T-helper 22 cell (primary cell): Measurements from ENCODE around the gene GPC5.

ENCODE experiments used
- DNase-seq: peaks from one replicate; pipeline ENCODE4 v3.0.0-alpha.2; 2020; ENCODE audit warnings: low read depth

GPC5 gene

DNA sequence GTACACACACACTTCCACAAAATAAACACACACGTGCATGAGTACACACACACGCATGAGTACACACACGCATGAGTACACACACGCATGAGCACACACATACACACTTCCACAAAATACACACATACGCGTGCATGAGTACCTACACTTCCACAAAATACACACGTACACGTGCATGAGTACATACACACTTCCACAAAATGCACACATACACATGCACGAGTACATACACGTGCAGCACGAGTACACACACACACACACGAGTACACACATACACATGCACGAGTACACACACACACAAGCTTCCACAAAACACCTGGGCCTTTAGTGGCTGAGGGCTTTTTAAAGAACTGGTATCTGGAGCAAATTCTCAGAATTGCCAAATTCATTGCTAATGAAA lies 619.3 kb downstream of the GPC5 start:
- no peak for DNase-seq

DNA sequence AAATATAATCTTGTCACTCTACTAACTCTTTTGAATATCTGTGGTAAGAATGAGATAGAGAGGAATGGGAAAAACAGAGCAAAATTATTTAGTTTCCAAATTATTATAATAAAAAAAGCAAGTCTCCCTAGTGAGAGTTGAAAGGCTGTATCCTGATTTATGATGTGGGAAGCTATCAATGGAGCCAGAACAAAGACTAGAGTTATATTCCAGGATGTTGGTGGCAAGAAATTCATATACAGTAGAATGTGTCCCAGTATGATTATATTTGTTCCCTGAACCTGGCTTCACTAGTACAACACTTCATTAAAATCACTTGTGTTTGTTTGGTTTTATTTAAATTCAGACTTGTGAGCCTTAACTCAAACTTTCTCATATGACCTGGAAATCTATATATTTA lies 630.3 kb downstream of the GPC5 start:
- no peak for DNase-seq

DNA sequence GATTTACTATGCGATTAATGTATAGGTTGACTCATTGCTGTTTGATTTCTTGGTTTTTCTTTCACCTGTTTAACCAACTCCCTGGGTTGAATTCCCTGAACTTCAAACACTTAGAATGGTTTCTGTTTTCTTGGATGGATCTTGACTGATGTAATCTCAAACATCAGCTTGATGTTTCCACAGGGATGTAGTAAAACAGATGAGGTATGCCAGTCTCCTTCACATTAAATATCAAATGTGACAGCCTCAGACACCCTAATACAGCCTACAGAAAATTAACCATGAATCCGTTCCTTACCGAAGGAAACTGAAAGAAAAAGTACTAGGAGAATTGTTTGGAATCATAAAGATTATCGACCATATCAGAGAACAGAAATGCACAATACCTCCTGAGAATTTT lies 631.2 kb downstream of the GPC5 start:
- DNase-seq, result no peak

DNA sequence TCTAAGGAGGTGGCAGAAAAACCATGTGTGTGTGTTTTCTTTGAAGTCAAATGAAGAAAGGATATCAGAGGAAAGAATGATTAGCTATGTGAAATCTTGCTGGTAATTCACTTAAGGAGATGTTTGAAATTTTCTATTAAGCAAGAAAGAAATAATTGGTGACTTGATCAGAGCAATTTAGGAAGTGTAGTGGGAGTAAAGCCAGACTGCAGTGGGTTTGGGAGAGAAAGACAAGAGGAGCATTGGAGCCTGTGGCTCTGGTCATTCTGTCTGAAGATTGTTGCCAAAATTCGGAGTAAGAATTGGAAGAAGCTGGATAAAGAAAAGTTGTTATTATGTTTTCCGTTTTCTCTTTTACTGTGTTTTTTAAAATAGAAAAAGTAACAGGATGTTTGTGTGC lies 640.5 kb downstream of the GPC5 start:
- no peak for DNase-seq

DNA sequence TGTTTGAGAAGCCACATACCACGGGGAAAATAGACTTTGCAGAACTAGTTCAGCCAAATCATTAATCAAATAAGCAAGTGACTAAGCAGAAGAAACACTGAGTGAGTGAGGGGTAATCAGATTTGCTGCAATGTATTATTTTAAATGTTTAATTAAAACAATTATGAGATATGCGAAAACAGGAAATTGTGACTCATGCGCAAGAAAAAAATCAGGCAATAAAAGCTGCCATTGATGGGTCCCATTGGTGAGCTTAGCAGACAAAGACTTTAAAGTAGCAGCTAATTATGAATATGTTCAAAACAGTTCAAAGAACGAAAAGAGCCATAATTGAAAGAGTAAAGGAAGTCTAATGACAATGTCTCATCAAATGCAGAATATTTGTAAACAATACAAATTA lies 644.1 kb downstream of the GPC5 start:
- no peak for DNase-seq

DNA sequence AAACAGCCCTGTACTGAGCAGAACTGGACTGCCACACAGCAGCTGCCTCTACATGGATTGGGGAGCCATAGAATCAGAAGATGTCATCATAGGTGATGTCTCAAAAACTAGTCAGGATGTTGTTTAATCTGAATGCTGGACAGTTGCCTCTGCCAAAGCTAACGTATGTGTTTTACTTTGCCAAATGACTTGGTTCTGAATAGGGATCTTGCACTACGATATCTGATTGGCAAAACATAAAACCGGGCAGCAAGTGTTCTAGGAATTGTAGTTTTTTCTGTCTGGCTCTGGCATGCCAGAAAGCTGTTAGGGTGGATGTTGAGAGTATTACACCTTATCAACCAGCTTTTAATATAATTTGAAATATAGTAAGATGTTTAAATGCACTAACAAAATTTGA lies 645.9 kb downstream of the GPC5 start:
- DNase-seq, result no peak

DNA sequence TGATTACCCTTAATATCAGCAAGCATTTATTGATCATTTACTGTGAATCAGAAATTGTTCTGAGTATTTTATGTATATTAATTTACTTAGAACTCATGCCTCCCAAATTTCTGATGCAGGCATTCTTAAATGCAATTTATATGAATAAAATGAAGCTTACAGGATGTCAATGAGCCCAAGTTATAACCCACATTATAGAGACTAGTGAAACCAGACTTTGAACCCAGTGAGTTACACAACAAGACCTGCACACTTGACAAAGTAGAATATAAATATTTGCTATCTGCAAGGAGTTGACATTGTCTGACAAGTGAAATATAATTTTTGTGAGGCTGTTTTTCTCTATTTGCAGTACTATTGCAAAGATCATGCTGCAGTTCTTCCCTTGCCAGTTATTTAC lies 656.0 kb downstream of the GPC5 start:
- no peak for DNase-seq

DNA sequence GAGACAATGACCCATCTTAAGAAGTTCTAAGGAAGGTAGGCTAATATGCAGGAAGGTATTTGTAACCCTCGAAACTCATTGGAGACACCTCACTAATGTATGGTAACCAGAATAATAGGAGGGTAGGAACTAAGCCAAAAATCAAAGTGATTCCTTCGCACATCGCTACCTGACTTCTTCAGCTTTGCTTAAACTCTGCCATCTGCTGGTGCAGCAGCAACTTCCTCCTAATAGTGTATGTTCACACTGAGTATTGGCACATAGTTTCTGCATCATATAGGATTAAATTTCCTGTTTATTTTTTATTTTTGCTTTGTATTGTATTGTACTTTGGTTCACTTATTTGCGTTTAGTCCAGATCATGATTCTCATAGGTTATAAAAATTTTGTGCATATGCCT lies 676.2 kb downstream of the GPC5 start:
- DNase-seq, result no peak

DNA sequence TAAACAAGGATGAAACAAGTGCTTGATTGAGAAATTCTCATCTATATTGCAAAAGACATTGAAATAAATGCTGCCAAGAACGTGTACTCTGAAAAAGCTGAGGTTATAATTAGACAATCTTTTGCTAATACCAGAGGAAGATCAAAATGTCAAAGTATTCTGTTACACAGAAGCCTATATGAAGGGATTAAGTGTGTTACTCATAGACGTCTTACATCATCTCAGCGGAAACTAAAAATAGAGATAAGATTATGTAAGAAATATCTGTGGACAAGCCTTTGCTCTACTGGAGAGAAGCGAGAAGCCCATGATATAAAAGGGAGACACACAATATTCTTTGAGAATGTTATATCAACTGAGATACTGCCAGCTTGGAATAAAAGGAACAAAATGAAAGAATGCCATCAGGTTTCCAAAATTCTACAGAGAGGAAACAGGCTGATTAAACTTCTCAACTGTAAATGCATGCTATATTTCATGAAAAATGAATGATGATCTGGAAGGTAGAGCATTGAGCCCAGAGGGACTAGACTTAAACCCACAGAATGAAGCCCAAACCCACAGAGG lies 699.0 kb downstream of the GPC5 start:
- DNase-seq, result no peak

DNA sequence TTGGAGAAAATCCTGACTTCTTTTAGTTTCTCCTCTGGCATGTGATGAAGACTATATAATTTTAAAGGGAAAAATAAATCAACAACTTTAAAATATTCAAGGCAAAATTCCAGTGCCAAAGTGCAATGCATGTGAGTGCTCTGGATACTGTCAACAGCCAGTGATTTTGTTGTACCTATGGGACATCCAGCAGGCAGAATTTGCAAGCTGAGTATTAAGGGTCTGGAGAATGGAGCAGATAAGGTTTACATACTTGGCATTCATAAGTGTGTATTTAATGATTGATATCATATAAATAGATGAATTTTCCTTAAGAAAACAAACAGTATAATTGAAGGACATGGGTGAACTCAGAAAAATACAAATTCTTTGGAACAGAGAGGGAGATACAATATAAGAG lies 703.4 kb downstream of the GPC5 start:
- DNase-seq, result no peak

DNA sequence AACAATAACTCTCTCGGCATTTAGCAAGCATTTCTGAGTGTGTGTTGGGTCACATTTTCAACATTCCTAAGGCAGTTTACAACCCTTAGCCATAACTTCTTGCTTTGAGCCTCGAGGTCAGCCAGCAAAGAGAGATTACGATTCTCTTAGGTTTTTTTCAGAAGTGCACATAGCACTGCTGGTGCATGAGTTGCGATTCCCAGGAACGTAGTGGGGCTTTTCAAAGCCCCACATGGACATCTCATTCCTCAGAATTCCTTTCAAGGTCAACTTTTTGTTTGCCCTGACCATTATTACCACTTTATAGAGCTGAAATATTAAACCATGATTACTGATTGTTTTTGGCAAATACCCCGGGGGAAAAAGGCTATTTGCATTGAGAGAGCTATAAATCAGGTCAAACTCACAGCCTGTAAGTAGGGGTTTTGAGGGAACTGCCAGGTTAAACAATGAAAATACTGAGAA lies 705.3 kb downstream of the GPC5 start:
- DNase-seq, result no peak

DNA sequence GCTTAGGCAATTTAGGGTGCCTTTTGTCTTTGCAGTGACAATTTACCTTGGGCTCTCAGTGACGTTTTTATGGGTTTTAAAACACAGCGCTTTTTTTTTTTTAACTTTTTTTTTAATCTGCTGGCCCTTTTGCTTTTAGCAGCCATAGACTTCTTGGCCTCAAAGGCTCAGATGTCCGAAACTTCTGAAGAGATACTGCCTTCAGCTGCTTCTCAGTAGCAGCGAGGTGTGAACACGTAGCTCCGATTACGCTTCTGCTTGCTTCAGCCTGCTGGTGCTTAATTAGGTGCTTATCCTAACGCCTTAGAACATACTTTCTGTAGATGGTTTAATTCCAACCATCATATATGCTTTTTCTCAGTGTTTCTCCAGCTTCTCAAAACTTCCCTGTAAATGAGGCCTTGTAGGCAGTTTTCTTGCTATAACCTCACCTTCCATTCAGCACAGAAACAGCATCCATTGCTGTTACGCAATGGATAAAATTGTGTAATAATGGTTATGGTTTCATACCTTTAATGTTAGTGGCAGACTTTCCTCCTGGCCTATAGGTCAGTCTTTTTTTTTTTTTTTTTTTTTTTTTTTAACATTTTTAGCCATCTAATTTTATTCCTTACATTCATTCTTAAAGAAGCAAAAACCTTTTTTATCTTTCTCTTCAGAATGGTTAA lies 723.9 kb downstream of the GPC5 start:
- no peak for DNase-seq

DNA sequence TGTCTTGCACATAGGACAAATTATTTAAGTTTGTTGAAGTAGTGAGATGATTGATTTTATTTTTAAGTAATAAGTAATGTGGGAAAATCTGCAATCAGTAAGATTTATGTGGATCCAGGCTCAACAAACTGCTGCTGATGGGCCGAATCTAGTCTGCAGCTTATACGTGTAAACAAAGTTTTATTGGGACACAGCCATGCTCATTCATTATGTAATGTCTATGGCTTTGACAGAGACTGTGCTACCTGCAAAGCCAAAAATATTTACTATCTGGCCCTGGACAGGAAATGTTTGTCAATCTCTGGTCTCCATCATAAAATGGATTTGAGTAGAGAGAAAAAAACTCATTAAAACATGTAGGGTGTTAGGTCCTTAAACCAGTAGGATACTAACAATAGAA lies 728.0 kb downstream of the GPC5 start:
- no peak for DNase-seq

DNA sequence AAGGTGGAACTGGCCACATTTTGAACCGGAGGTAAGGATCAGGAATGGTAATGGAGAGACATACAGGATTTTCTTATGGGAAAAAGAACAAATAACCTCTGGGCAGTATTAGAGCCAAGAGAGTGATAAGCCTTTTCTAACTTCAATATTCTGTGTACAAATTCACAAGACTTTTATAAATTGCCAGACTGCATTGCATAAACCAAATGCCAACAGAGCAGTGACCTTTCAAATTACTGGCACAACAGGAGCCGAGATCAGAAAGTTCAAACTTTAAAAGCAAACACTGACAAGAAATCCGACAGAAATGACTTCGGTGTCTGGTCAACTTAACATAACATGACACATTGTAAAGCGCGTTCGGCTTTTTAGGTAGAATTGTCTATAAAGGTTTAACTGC lies 737.1 kb downstream of the GPC5 start:
- no peak for DNase-seq

DNA sequence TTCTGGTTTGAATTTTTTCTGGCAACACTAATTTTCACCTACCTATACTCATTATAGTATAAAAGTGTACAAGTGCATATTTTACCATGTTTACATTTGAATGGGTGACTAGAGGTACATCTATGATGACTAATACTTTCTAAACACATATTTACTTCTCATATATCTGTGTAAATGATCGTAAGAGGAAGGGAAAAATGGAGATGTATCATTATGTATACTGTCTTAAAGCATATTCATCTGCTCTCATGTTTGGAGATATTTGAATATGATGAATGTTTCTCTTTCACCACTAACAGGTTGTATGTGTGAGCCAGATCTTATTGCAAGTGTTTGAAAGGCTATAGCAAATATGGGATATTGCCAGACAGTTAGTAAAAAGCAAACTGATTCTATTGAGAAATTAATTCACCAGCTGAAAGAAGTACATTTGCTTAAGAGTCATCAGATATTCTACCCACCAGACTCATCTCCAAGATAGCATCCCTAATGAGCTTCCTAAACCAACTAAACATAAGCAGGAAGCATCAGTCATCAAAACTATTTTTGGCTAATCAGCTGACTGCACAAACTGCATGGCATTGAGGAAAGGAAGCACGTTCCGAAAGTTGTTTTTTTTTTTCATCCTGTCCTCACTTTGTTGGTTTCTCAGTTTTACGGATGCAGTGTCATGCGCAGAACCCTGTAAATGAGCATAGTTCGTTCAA lies 738.2 kb downstream of the GPC5 start:
- DNase-seq, result no peak

DNA sequence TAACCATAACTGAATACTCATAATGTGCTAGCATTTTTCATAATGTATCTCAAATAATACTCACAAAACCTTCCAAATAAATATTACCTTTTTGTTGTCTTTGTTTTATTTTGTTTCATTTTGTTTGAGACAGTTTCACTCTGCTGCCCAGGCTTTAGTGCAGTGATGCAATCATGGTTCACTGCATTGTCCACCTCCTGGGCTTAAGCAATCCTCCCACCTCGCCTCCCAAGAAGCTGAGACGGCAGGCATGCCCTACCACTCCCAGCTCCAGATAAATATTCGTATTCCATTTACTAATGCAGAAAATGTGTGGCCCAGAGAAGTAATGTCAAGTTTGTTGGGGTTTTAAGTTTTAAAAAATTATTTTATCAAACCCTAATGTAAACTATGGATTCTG lies 739.1 kb downstream of the GPC5 start:
- DNase-seq, result no peak

DNA sequence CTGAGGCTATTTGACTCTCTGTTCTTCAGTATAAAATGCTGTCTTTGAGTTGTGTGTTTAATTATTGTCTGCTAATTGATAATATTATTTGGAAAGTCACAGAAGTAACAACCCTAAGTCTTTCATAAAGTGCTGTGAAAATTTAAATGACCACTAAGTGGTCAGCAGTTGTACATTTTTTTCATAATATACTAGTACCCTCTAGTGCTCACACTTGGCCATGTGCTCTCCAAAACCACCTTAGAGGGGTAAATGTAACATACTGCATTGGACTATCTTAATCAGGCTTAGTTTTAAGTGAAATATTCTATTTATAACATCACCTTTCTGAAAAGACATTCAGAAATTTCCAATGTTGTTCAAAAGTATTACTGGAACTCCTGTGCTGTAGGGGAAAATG lies 745.3 kb downstream of the GPC5 start:
- DNase-seq, result no peak

DNA sequence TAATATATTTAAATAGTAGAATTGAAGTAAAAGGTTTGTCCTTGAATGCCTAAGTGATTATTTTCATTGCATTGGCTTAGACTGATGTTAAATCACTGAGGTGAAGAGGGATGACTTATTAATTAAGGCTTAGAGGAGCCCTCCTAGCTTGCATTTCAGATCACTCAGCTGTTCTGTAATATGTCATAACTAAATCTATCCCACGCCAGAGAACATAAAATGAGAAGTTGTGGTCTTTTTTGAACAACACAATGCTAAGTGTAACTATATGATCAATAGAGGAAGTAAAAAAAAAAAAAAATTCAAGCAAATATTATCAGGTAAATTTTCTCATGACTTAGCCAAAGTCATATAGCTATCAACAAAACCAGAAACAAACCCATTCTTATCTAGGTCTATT lies 752.2 kb downstream of the GPC5 start:
- DNase-seq, result no peak

DNA sequence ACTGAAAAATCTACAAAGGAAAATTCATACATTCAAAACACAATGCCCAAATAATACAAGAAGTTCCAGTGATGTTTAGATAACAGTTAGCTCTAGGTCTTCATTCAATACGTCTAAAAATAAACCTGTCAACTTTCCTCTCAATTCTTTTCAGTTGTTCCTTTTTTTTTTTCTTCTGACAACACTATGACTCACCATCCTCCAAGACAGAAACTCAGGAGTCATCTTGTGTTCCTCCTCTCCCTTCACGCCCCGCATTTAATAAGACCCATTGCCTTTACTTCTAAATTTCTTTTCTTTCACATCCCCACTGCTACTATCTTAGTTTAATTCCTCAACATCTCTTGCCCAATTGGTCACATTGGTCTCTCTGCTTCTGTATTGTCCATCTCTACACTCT lies 759.9 kb downstream of the GPC5 start:
- DNase-seq, result no peak

DNA sequence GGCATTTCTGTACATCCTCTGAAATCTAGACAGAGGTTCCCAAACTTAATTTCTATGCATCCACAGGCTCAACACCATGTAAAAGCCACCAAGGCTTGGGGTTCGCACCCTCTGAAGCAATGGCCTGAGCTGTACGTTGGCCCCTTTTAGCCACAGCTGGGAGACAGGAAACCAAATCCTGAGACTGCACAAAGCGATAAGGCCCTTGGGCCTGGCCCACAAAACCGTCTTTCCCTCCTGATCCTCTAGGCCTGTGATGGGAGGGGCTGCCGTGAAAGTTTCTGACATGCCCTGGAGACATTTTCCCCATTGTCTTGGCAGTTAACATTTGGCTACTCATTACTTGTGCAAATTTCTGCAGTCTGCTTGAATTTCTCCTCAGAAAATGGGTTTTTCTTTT lies 766.4 kb downstream of the GPC5 start:
- DNase-seq, result no peak

DNA sequence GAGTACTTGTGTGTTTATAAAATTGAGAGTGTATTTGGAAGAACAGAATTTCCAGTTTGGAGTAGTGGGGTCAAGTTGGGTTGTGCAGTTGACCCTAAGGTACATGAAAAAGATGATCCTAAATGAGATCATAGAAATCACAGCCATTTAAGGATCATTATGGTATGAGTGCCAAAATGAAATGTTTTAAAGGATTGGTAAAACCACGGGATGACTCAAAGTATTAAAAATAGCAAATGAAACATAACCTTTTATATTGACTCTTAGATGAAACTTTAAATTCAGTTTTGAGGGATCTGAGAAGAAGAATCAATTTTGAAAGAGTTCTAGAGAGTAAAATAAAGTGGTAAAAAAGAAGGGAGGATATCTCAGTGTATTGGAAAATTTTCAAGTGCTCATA lies 773.8 kb downstream of the GPC5 start:
- DNase-seq, result no peak

DNA sequence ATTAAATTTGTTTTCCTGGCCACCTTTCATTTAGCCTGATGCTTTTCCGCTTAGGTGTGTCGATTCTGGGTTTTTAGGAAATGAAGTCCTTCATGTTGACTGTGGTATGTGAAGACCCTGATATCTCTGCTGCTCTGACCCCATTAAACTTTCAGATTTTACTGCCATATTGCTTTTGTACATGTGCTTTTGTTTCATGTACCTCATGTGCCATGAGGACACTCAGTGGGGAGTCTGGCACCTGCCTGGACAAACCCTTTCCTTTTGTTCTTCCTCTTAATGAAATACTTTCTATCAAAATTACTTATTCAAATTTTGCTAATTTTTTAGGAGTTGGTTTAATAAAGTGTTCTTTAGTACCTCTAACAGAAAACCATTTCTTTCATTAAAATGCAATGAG lies 774.8 kb downstream of the GPC5 start:
- no peak for DNase-seq

DNA sequence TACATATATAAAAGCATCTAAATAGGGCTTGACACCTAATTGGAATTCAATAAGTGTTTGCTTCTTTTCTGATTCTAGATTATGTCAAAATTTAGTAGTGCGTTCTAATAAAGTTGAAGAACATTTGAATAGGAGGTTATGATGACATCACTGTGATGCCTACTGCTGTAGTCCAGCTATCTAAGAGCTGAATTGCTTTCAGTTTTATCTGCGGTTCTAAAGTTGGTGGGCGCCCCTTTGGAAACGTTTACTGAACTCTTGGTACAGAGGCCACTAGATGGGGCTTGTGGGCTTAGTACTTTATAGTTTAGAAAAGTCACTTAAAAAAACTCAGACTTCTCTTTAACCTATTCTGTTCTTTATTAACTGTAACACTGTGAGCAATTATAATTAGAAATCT lies 776.9 kb downstream of the GPC5 start:
- DNase-seq, result no peak

DNA sequence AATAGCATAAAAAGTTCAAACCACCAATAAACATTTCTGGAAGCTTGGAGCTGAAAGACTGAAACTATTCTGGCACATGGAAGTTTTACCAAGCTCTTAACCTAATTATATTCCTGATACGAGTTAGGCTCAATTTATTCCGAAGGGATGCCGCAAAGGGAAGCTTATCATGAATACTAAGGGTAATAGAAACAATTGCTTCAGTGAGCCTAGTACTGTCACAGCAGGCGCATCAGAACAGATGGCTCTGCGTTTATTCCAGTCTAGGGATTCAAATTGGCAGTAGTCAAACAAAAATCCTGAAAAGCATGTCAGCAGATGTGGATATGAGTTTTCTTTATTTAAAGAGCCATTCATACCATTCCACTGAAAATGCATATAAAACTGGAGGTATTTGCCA lies 779.5 kb downstream of the GPC5 start:
- no peak for DNase-seq
